ENCODE measurements around the gene SLC35G4.

DNA sequence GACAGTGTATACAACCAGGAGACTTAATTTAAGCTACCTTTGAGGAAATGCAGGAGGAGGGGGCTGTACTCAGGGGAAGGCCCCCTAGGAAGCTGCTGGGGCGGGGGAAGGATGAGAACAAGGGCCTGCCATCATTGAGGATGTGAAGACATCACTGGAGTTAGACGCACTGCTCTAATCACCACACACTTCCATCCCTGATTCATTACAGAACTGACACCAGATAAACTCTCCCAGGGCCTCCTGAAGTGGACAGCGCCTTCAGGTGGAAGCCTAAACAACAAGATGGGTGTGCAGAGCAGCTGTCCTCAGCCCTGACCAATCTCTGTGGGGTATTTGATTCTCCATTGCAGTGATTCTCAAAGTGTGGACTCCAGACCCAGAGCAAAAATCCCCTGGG lies 30.6 kb upstream of the SLC35G4 start:
- TF ChIP-seq POLR2A (IDR thresholded peaks at IDR 0.05; ENCODE audit: low read length) (no peak), GATA1 (IDR thresholded peaks at IDR 0.05; ENCODE audit: low read depth, low read length) (no peak)
